Endothelial cell (in vitro differentiated cells): ENCODE measurements around the gene SYT7. TPM values are rescaled to one million over a fixed set of nuclear protein-coding genes. Genes with fewer than 3 reads are reported as not detected.

Experiments
- DNase-seq: peaks from one replicate; pipeline ENCODE4 v3.0.0; 2021; ENCODE audit warnings: low spot score
- H3K27ac Mint-ChIP-seq: one replicate; pipeline ENCODE4 v1.8.0; 2021; ENCODE audit warnings: mixed read lengths, inconsistent platforms; ENCODE audit not compliant: unreplicated experiment
- H3K27me3 Mint-ChIP-seq: one replicate; pipeline ENCODE4 v1.8.0; 2021; ENCODE audit warnings: mild to moderate bottlenecking, moderate library complexity, mixed read lengths, inconsistent platforms; ENCODE audit not compliant: unreplicated experiment
- H3K36me3 Mint-ChIP-seq: one replicate; pipeline ENCODE4 v1.8.0; 2021; ENCODE audit warnings: mild to moderate bottlenecking, low read depth, mixed read lengths, inconsistent platforms; ENCODE audit not compliant: unreplicated experiment
- H3K4me1 Mint-ChIP-seq: one replicate; pipeline ENCODE4 v1.8.0; 2021; ENCODE audit warnings: mild to moderate bottlenecking, mixed read lengths, inconsistent platforms; ENCODE audit not compliant: unreplicated experiment
- H3K4me3 Mint-ChIP-seq: one replicate; pipeline ENCODE4 v1.8.0; 2021; ENCODE audit warnings: mild to moderate bottlenecking, mixed read lengths, inconsistent platforms; ENCODE audit not compliant: unreplicated experiment
- H3K9me3 Mint-ChIP-seq: one replicate; pipeline ENCODE4 v1.8.0; 2021; ENCODE audit warnings: mixed read lengths, inconsistent platforms; ENCODE audit not compliant: unreplicated experiment
- total RNA-seq: library from RNA; stranded (reverse); fragmentation: NEBNext Ultra II Directional; extraction: Animal tissue kit (Norgen Biotek cat#: 25700); gene quantifications from one replicate; pipeline ENCODE4 v1.2.1, GENCODE V29; 2021; ENCODE audit not compliant: unreplicated experiment
- TF ChIP-seq, protein P1 (sequence below): fragments of 200-600 bp; sonication (generic); IDR thresholded peaks from one replicate; pipeline ENCODE4 v1.5.0; 2021; ENCODE audit warnings: antibody characterized with exemption; ENCODE audit not compliant: unreplicated experiment

Gene SYT7
- total RNA-seq, 1 donor from 2014 or later, result 9.7 TPM

DNA sequence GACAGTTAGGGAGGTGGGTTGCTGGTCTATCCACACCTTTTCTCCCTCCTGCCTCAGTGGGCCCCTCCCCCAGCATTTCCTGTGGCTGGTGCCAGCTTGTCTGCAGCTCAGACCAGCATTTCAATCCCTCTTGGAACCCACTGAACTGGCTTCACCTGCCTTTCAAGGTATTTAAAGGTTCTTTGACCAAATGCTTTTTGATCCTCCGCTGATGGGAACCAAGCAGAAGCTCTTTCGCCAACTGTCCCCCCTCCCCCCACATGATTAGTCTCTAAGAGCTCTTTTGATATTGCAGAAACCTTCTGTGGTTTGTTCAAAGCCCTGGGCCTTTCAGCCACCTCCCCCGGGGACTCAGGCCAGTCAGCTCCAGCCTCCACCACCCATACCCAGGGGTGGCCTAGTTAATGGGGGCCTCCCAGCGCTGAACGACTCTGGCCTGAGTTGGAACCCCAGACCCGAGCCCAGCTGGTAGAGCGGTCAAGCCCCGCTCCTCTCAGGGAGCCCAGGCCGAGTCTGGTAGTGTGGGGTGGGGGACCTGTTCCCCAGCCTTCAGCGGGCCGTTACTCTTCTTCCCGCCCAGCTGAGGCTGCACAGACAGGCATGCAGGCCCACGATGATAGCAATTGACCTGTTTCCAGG is 6.0 kb upstream of the SYT7 start:
- H3K4me1 Mint-ChIP-seq, result peaks cover 43% of the 10 kb centered on the region
- H3K4me3 Mint-ChIP-seq, result no peak overlapping the region
- TF ChIP-seq, protein P1, sequence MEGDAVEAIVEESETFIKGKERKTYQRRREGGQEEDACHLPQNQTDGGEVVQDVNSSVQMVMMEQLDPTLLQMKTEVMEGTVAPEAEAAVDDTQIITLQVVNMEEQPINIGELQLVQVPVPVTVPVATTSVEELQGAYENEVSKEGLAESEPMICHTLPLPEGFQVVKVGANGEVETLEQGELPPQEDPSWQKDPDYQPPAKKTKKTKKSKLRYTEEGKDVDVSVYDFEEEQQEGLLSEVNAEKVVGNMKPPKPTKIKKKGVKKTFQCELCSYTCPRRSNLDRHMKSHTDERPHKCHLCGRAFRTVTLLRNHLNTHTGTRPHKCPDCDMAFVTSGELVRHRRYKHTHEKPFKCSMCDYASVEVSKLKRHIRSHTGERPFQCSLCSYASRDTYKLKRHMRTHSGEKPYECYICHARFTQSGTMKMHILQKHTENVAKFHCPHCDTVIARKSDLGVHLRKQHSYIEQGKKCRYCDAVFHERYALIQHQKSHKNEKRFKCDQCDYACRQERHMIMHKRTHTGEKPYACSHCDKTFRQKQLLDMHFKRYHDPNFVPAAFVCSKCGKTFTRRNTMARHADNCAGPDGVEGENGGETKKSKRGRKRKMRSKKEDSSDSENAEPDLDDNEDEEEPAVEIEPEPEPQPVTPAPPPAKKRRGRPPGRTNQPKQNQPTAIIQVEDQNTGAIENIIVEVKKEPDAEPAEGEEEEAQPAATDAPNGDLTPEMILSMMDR, result no peak
- H3K9me3 Mint-ChIP-seq, result no peaks in the 10 kb centered on the region
- H3K36me3 Mint-ChIP-seq, result peaks cover 7% of the 10 kb centered on the region
- DNase-seq, result no peak
- H3K27ac Mint-ChIP-seq, result no peak overlapping the region
- H3K27me3 Mint-ChIP-seq, result peaks cover 12% of the 10 kb centered on the region

DNA sequence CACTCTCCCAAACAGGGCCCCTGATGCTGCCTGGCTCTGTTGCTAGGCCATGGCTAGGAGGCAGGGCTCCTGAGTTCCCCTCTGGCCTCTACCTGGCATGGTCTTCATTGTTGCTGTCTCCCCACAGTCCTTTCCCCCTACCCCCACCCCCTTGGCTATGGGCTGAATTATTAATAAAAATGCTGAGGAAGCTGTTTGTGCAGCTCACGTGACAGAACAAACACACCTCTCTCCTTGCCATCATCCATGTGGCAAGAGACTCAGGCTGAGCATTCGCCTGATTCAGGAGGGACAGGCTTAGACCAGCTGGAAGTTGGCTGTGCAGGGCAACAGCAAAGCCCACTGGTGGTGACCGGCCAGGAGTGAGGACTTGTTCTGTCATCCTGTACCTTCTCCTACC is 4.2 kb upstream of the SYT7 start:
- H3K9me3 Mint-ChIP-seq, result no peaks in the 10 kb centered on the region
- TF ChIP-seq, protein P1, result no peak
- peaks cover 9% of the 10 kb centered on the region for H3K36me3 Mint-ChIP-seq
- H3K27me3 Mint-ChIP-seq, result peaks cover 12% of the 10 kb centered on the region
- H3K4me3 Mint-ChIP-seq, result no peak overlapping the region
- no peak for DNase-seq
- H3K27ac Mint-ChIP-seq, result no peak overlapping the region
- H3K4me1 Mint-ChIP-seq, result peaks cover 39% of the 10 kb centered on the region

DNA sequence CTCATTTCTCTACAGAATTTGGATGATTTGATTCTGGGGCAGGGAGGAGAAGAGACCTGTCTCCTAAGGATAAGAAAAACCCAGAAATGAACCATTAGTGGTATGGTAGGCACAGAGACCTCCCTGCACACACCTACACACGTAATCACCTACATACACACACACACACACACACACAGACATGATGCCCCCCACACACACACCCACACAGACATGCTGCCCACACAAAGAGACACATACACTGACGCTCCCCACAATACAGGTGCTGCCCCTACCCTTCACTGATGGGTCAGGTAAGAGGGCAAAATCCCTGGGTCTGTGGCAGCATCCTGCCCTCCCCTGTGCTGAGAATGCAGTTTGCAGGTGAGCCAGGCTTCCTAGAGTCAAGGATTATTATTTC is 1.1 kb upstream of the SYT7 start:
- Mint-ChIP-seq H3K36me3 (peaks cover 9% of the 10 kb centered on the region), H3K4me1 (peaks cover 32% of the 10 kb centered on the region), H3K4me3 (peak overlapping the region; percentile 80), H3K27ac (peak overlapping the region; percentile 65), H3K27me3 (peaks cover 10% of the 10 kb centered on the region), H3K9me3 (no peaks in the 10 kb centered on the region)
- TF ChIP-seq, protein P1, result no peak
- DNase-seq, result no peak

DNA sequence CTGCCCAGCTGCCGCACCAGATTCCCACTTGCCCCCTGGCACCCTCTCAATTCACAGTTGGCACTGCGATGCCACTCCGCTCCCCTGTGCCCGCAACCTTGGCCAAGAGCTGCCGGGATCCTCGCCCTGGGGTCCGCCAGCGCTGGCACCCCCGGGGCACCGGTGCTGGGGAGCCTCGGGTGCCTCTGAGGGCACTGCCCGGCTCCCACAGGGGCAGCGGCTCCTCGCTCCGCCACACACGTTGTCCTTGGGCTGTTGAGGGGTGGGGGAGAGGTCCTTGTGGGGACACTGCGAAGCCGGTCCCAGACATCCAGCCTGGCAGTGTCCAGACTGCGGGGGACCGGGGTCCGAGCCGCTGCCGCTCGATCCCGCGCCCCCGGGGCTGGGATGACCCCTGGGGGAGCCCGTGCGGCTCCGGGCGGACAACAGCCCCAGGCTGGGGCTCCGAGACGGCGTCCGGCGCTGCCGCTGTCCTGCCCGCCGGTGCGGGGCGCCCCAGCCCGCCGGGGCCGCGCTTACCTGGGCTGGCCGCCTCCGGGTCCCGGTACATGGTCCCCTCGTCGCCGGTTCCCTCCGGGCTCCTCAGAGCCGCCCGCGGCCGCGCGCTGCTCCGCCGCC is 496 bp downstream of the SYT7 start:
- Mint-ChIP-seq H3K27me3 (peaks cover 8% of the 10 kb centered on the region), H3K4me1 (peaks cover 23% of the 10 kb centered on the region), H3K4me3 (peak overlapping the region; percentile 86), H3K27ac (no peak overlapping the region), H3K36me3 (peaks cover 9% of the 10 kb centered on the region), H3K9me3 (no peaks in the 10 kb centered on the region)
- DNase-seq, result peak; percentile 34
- TF ChIP-seq, protein P1, result peak; percentile 9

DNA sequence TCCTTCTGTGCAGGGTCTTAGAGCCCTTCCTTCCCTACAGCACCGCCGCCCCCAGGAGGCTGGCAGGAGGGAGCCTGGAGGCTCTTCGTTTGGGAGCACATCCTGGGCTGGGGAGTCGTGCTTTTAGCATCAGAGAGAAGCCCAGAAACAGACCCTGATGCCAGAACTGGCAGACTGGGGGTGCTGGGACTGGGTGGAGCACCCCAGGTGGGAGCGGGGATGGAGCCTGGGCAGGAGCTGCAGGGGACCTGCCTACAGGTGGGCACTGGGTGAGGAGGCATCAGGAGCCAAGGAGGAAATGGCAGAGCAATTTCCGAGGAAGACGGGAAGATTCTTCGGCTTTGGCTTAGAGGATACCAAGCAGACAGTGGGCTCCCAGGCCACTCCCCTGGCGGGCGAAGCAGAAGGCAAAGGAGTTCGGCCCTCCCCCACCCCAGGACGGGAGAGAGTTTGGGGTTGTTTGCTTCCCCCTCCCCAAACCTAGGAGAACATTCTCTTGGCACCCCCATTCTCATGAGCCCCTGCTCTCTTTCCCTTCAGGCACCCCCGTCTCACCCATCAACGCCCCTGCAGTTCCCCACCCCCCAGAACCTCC is 1.1 kb downstream of the SYT7 start:
- H3K4me1 Mint-ChIP-seq, result peaks cover 17% of the 10 kb centered on the region
- H3K36me3 Mint-ChIP-seq, result peaks cover 9% of the 10 kb centered on the region
- DNase-seq, result no peak
- H3K9me3 Mint-ChIP-seq, result no peaks in the 10 kb centered on the region
- no peak overlapping the region for H3K27ac Mint-ChIP-seq
- peaks cover 8% of the 10 kb centered on the region for H3K27me3 Mint-ChIP-seq
- TF ChIP-seq, protein P1, result no peak
- H3K4me3 Mint-ChIP-seq, result peak overlapping the region; percentile 86
